SK-N-SH (cell line): ENCODE results near the gene OR10R2. TPM values are rescaled to one million over a fixed set of nuclear protein-coding genes. Genes with fewer than 3 reads are reported as not detected.

Experiments used
- CTCF ChIA-PET: fragments of 300-600, 350-600 bp; formaldehyde crosslinking; extraction: SDS; loops from one replicate; lab custom pipeline; 2021; lab: Yijun Ruan, JAX
- POLR2A ChIA-PET: fragments of 350-600 bp; sonication (Branson Sonifier 250); formaldehyde crosslinking; extraction: SDS; loops from one replicate; lab custom pipeline; 2020; ENCODE audit warnings: antibody characterized with exemption, inconsistent platforms; lab: Yijun Ruan, JAX
- DNase-seq: peaks from one replicate; pipeline ENCODE4 v3.0.0; 2012
- H2AFZ ChIP-seq: fragments of 200-600 bp; sonication (generic); 2 replicates; pipeline ENCODE4 v1.8.1; 2016; ENCODE audit warnings: antibody characterized with exemption, mild to moderate bottlenecking, low read depth
- H3F3A ChIP-seq: fragments of 200-600 bp; sonication (generic); replicated peaks from 2 replicates; pipeline ENCODE3; 2016; ENCODE audit warnings: antibody characterized with exemption, mild to moderate bottlenecking; ENCODE audit not compliant: insufficient read depth
- H3K27ac ChIP-seq, 2 experiments: fragments of 200-500 bp in 1 of 2; fragments of 200-600 bp in 1 of 2; sonication (Bioruptor generic) in 1 of 2; sonication (generic), shearing (Covaris generic) in 1 of 2; 2 replicates each; pipeline versions ENCODE4 v1.5.1 to v1.6.1; 2014 to 2016; ENCODE audit warnings: low read depth in 2 of 2, inconsistent platforms in 1 of 2, low read length in 1 of 2, mild to moderate bottlenecking in 1 of 2, mixed read lengths in 1 of 2
- H3K27me3 ChIP-seq: fragments of 200-600 bp; sonication (generic), shearing (Covaris generic); 2 replicates; pipeline ENCODE4 v1.6.1; 2016; ENCODE audit warnings: mixed run types; ENCODE audit not compliant: insufficient read depth
- H3K36me3 ChIP-seq, 2 experiments: fragments of 200-500 bp in 1 of 2; fragments of 200-600 bp in 1 of 2; sonication (Bioruptor generic) in 1 of 2; sonication (generic) in 1 of 2; replicated peaks in 1 of 2; 2 replicates each; pipeline versions ENCODE3 to v1.5.1; 2014 to 2016; ENCODE audit warnings: low read length in 1 of 2, mild to moderate bottlenecking in 1 of 2; ENCODE audit not compliant: insufficient read depth in 2 of 2, control insufficient read depth in 1 of 2
- H3K4me1 ChIP-seq, 2 experiments: fragments of 200-500 bp in 1 of 2; fragments of 200-600 bp in 1 of 2; sonication (Bioruptor generic) in 1 of 2; sonication (generic), shearing (Covaris generic) in 1 of 2; 2 replicates each; pipeline versions ENCODE4 v1.5.1 to v1.6.1; 2014 to 2016; ENCODE audit warnings: low read depth in 1 of 2, low read length in 1 of 2, mixed run types in 1 of 2; ENCODE audit not compliant: insufficient read depth in 2 of 2, control insufficient read depth in 1 of 2
- H3K4me2 ChIP-seq: fragments of 200-600 bp; sonication (generic), shearing (Covaris generic); 2 replicates; pipeline ENCODE4 v1.6.1; 2017; ENCODE audit warnings: mixed run types
- H3K4me3 ChIP-seq, 2 experiments: fragments of 200-500 bp in 1 of 2; fragments of 200-600 bp in 1 of 2; sonication (Bioruptor generic) in 1 of 2; sonication (generic), shearing (Covaris generic) in 1 of 2; 2 replicates each; pipeline versions ENCODE4 v1.5.1 to v1.8.1; 2014 to 2016; ENCODE audit warnings: low read depth in 2 of 2, inconsistent platforms in 1 of 2, low read length in 1 of 2, mild to moderate bottlenecking in 1 of 2, mixed read lengths in 1 of 2, moderate library complexity in 1 of 2
- H3K79me2 ChIP-seq: fragments of 200-600 bp; sonication (generic); 2 replicates; pipeline ENCODE4 v1.8.1; 2017; ENCODE audit warnings: mild to moderate bottlenecking; ENCODE audit not compliant: insufficient read depth
- H3K9ac ChIP-seq: fragments of 200-600 bp; sonication (generic); 2 replicates; pipeline ENCODE4 v1.6.1; 2017; ENCODE audit warnings: mixed run types
- H3K9me2 ChIP-seq: fragments of 200-600 bp; sonication (generic); 2 replicates; pipeline ENCODE4 v1.6.1; 2017; ENCODE audit warnings: mixed run types
- H3K9me3 ChIP-seq: fragments of 200-600 bp; sonication (generic); 2 replicates; pipeline ENCODE4 v1.6.1; 2017; ENCODE audit warnings: mixed run types, mild to moderate bottlenecking, moderate library complexity
- H4K20me1 ChIP-seq: fragments of 200-600 bp; sonication (generic); 2 replicates; pipeline ENCODE4 v1.6.1; 2017; ENCODE audit warnings: mild to moderate bottlenecking, mixed run types; ENCODE audit not compliant: insufficient read depth
- ELF1 ChIP-seq: IDR thresholded peaks from 2 replicates; pipeline ENCODE4 v1.4.0; 2012
- FOSL2 ChIP-seq: IDR thresholded peaks from 2 replicates; pipeline ENCODE4 v1.4.0; 2012; ENCODE audit warnings: low read depth, mild to moderate bottlenecking, moderate library complexity, borderline replicate concordance
- MEF2A ChIP-seq: IDR thresholded peaks from 2 replicates; pipeline ENCODE4 v1.4.0; 2012; ENCODE audit warnings: low read depth, borderline replicate concordance
- POLR2AphosphoS5 ChIP-seq: IDR thresholded peaks from 2 replicates; pipeline ENCODE4 v1.6.1; 2012; ENCODE audit warnings: low read depth, low read length
- RFX5 ChIP-seq: IDR thresholded peaks from 2 replicates; pipeline ENCODE4 v1.6.1; 2012; ENCODE audit warnings: mild to moderate bottlenecking, improper control_type of control experiment, low read length
- WGBS: methylation state at CpG from one replicate; pipeline ENCODE4 v1.1.6; 2017; ENCODE audit warnings: low lambda C conversion rate; 5-methylcytosine and 5-hydroxymethylcytosine counted together
- polyA plus RNA-seq, 3 experiments: library from polyadenylated mRNA; depleted of rRNA; stranded (reverse); fragments of >200 nt; gene quantifications; 2 replicates each; pipeline ENCODE4 v1.2.3, GENCODE V29; 2012
- TF ChIP-seq, protein P1 (sequence below): IDR thresholded peaks from 2 replicates; pipeline ENCODE4 v1.4.0; 2012; ENCODE audit warnings: low read depth
- TF ChIP-seq, protein P2 (sequence below): IDR thresholded peaks from 2 replicates; pipeline ENCODE4 v1.4.0; 2012; ENCODE audit warnings: low read depth, borderline replicate concordance
- TF ChIP-seq, protein P3 (sequence below): IDR thresholded peaks from 2 replicates; pipeline ENCODE4 v1.6.1; 2012; ENCODE audit warnings: mild to moderate bottlenecking, low read depth, low read length, moderate library complexity
- TF ChIP-seq, protein P4 (sequence below): IDR thresholded peaks from 2 replicates; pipeline ENCODE4; 2012

The OR10R2 gene
- polyA plus RNA-seq, 1 of the 3 experiments (the other 2 are of a cell fraction) = not detected

DNA sequence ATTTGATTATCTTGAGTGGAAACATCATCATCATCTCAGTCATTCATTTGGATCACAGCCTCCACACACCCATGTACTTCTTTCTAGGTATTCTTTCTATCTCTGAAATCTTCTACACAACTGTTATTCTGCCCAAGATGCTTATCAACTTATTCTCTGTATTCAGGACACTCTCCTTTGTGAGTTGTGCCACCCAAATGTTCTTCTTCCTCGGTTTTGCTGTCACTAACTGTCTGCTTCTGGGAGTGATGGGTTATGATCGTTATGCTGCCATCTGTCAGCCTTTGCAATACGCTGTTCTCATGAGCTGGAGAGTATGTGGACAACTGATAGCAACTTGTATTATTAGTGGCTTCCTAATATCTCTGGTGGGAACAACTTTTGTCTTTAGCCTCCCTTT lies 19.3 kb downstream of the OR10R2 start:
- Histone ChIP-seq H3K4me3 (no peak overlapping the region), H3K79me2 (no peaks in the 10 kb centered on the region), H3K27me3 (no peaks in the 10 kb centered on the region), H3K9me2 (no peaks in the 10 kb centered on the region), H3K4me2 (no peak overlapping the region), H4K20me1 (no peaks in the 10 kb centered on the region), H3K36me3 (no peaks in the 10 kb centered on the region), H3K4me1 (no peaks in the 10 kb centered on the region), H2AFZ (no peak overlapping the region), H3F3A (no peaks in the 10 kb centered on the region), H3K9me3 (no peaks in the 10 kb centered on the region), H3K9ac (no peak overlapping the region), H3K27ac (no peak overlapping the region)
- CTCF ChIA-PET = interaction anchor here (1.0 to 1.1 kb wide), 2 partner anchors 9 to 10 kb away, joined by 3 to 4 read pairs; no protein-coding TSS in a partner anchor
- POLR2A ChIA-PET = no interaction called here
- TF ChIP-seq MEF2A (no peak), RFX5 (no peak), FOSL2 (no peak)
- TF ChIP-seq, protein P1, sequence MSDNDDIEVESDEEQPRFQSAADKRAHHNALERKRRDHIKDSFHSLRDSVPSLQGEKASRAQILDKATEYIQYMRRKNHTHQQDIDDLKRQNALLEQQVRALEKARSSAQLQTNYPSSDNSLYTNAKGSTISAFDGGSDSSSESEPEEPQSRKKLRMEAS = no peak
- TF ChIP-seq, protein P2, sequence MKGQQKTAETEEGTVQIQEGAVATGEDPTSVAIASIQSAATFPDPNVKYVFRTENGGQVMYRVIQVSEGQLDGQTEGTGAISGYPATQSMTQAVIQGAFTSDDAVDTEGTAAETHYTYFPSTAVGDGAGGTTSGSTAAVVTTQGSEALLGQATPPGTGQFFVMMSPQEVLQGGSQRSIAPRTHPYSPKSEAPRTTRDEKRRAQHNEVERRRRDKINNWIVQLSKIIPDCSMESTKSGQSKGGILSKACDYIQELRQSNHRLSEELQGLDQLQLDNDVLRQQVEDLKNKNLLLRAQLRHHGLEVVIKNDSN = no peak
- TF ChIP-seq, protein P3, sequence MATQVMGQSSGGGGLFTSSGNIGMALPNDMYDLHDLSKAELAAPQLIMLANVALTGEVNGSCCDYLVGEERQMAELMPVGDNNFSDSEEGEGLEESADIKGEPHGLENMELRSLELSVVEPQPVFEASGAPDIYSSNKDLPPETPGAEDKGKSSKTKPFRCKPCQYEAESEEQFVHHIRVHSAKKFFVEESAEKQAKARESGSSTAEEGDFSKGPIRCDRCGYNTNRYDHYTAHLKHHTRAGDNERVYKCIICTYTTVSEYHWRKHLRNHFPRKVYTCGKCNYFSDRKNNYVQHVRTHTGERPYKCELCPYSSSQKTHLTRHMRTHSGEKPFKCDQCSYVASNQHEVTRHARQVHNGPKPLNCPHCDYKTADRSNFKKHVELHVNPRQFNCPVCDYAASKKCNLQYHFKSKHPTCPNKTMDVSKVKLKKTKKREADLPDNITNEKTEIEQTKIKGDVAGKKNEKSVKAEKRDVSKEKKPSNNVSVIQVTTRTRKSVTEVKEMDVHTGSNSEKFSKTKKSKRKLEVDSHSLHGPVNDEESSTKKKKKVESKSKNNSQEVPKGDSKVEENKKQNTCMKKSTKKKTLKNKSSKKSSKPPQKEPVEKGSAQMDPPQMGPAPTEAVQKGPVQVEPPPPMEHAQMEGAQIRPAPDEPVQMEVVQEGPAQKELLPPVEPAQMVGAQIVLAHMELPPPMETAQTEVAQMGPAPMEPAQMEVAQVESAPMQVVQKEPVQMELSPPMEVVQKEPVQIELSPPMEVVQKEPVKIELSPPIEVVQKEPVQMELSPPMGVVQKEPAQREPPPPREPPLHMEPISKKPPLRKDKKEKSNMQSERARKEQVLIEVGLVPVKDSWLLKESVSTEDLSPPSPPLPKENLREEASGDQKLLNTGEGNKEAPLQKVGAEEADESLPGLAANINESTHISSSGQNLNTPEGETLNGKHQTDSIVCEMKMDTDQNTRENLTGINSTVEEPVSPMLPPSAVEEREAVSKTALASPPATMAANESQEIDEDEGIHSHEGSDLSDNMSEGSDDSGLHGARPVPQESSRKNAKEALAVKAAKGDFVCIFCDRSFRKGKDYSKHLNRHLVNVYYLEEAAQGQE = no peak
- no peak for DNase-seq
- WGBS = 0% methylated on average over 3 of the region's 3 CpGs

DNA sequence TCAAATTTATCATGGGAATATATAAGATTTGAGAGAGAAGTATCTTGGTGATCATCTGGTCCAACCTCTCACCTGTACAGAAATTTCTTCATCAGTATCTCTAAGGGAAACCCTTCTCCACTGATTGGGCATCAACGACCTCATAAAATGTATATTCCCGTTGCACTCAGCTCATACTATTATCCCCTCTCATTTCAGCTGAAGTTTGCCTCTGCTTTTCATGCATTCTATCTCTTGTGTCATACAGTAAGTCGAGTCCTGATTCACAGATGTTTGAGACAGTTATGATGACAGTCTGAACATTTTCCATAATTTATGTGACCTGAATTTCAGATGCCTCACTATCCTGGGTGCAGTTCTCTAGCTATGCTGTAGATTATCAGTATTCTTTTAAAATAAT lies 21.0 kb downstream of the OR10R2 start:
- ChIA-PET CTCF (no interaction called here), POLR2A (no interaction called here)
- Histone ChIP-seq H3F3A (no peaks in the 10 kb centered on the region), H3K4me3 (no peak overlapping the region), H3K9ac (no peak overlapping the region), H3K9me3 (no peaks in the 10 kb centered on the region), H3K36me3 (no peaks in the 10 kb centered on the region), H3K4me2 (no peak overlapping the region), H2AFZ (no peak overlapping the region), H3K27me3 (no peaks in the 10 kb centered on the region), H4K20me1 (no peaks in the 10 kb centered on the region), H3K9me2 (no peaks in the 10 kb centered on the region), H3K27ac (no peak overlapping the region), H3K79me2 (no peaks in the 10 kb centered on the region), H3K4me1 (no peaks in the 10 kb centered on the region)
- no peak for TF ChIP-seq POLR2AphosphoS5
- no peak for TF ChIP-seq ELF1
- TF ChIP-seq, protein P4, sequence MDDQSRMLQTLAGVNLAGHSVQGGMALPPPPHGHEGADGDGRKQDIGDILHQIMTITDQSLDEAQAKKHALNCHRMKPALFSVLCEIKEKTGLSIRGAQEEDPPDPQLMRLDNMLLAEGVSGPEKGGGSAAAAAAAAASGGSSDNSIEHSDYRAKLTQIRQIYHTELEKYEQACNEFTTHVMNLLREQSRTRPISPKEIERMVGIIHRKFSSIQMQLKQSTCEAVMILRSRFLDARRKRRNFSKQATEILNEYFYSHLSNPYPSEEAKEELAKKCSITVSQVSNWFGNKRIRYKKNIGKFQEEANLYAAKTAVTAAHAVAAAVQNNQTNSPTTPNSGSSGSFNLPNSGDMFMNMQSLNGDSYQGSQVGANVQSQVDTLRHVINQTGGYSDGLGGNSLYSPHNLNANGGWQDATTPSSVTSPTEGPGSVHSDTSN = no peak
- TF ChIP-seq MEF2A = no peak
- 4% methylated on average over 3 of the region's 3 CpGs for WGBS
- DNase-seq = no peak
